ENCODE data around the gene EIF2AK2. TPM values are rescaled to one million over a fixed set of nuclear protein-coding genes. Genes with fewer than 3 reads are reported as not detected.

The EIF2AK2 gene
- total RNA-seq, 1 experiment from 2014 or later, result 18.5 TPM

DNA sequence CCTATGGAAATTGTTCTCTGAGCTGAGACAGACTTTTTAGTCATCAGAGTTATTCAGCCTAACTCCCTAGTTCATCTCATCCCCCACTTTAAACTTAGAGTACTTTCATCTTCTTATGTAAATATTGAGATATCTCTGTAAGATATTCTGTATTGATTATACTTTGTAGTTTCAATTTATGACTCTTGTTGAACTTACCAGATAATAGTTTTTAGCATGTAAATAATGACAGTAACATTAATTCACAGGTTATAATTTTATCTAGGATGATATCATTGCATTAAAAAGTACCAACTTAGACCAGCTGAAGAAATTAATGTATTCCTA, 14.8 kb upstream of the EIF2AK2 start:
- DNase-seq (ENCODE audit: low spot score), result no peak

GRCh38 chr2:37168217-37168981, 11.6 kb upstream of the EIF2AK2 start:
- no peak for DNase-seq (ENCODE audit: low spot score)

GRCh38 chr2:37167636-37168180, 10.9 kb upstream of the EIF2AK2 start:
- no peak for DNase-seq (ENCODE audit: low spot score)

GRCh38 chr2:37164757-37165156, 8.0 kb upstream of the EIF2AK2 start:
- DNase-seq (ENCODE audit: low spot score), result no peak

DNA sequence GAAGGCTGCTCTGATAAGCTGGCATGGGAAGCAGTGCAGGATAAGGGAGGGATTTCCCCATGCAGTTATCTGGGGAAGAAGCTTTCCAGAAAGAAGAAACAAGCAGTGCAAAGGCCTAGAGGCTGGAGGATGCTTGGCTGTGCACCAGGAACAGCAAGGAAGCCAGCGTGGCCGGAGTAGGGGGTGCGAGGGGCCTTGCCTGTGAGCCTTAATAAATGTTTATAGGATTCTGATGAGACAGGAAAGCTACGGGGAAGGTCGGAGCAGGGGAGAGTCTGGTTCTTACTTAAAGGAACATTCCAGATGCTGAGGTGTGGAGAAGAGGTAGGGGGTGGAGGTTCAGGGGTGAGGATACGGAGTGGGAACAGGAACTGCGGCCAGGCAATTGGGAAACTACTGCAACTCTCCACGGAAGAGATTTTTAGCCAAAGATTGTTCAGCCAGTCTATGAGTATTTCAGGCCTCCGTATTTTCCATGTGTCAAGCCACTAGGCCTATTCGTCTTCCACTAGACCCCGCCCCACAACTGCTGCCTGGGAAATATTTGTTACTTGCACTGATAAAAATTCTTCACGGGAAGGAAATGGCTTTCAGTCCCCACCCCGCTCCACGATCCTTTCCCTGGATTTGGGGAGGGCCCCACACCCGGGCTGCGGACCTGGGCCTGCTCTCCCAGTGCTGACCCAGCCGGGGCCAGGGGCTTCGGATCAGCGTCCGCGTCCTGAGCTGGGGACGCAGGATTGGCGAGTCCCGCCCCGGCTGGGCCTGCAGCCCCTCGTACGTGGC, 516 bp downstream of the EIF2AK2 start:
- DNase-seq (ENCODE audit: low spot score), result no peak

DNA sequence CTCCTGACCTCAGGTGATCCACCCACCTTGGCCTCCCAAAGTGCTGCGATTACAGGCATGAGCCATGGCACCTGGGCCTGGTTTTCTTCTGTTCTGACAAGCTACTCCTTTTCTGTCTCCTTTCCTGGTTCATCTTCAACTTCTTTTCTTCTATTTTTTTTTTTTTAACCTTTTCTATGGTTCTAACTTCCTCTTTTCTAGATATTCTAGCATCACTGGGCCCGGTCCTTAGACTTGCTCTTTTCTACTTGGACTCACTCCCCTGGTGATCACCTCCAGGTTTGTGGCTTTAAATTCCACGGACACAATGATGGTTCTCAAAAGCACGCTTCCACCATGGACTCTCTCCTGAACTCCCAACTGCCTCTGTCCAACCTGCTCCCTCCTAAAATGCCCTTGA, 2.0 kb downstream of the EIF2AK2 start:
- DNase-seq (ENCODE audit: low spot score), result no peak

- no peak for DNase-seq (ENCODE audit: low spot score)
Measured at GRCh38 chr2:37153224-37153623, 3.6 kb downstream of the EIF2AK2 start.

DNA sequence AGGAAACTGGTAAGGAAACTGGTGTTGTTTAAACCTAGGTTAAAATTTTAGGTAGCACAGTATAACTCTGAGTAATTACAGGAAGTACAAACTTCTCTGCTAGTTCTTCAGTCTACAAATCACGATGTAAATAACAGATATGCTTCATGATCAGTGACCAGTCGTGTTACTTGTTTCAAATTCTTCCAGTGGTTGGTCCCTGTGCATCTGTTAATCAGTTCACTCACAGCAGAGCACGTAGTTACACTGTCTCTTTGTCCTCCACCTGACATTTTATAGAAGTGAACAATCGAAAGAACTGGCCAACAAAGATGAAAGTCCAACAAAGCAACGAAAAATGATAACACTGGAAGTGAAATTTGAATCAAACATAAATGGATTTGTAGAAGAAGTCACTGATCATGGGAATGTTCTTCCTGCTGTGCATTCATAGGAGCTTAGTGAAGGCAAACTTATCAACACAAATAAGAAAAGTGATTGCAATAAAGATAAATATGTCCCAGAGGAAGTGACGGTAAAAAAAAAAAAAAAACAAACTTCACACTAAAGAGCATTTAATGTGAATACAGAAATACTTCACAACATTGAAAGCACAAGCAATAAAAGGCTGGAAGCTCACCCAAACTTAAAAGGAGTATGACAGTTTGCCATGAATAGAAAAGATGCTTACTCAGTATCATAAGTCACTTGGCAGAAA, 7.0 kb downstream of the EIF2AK2 start:
- DNase-seq (ENCODE audit: low spot score), result no peak

DNA sequence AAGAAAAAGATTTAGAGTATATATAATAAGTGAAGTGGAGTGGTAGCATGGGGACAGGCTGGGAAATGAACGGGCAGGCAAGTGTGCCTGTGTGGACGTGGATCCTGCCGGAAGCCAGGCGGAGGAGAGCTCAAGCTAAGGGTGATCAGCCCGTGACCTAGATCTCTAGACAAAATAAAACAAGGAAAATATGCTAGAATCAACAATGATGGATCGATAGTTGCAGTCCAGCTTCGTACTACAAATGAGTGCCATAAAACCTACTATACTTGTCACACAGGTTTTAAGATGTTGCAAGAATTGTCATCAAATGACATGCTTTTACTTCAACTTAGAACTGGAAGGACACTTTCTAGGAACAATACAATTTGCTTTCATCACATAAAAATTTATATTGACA, 8.5 kb downstream of the EIF2AK2 start:
- no peak for DNase-seq (ENCODE audit: low spot score)

- no peak for DNase-seq (ENCODE audit: low spot score)
Measured at GRCh38 chr2:37146062-37146461, 10.7 kb downstream of the EIF2AK2 start.

DNA sequence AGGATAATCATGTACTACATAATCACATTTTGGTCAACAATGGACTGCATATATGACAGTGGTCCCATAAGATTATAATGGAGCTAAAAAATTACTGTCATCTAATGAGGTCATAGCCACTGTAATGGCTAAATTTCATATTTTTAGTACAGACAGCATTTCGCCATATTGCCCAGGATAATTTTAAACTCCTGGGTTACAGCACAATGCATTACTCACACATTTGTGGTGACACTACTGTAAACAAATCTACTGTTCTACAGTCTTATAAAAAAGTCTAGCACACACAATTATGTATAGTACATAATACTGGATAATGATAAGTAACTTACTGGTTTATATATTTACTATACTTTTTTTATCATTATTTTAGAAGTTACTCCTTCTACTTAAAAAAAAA, 12.8 kb downstream of the EIF2AK2 start:
- no peak for DNase-seq (ENCODE audit: low spot score)

DNA sequence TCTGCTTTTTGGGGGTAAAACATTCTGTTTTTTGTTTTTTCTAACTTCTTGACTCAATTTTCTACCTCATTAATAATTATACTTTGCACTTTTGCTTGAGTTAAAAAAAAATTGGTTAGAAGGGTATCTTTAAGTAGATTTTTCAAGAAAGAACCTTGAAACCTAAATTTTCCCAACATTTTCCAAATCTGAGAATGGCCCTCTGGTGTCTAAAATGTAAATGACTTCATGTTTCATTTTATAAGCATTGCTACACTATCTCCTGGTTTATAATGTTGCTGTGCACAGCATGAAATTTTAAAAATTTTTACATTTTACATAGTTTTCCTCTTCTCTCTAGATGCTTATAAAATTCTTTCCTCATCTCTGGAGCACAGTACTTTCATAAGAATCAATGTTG, 14.2 kb downstream of the EIF2AK2 start:
- no peak for DNase-seq (ENCODE audit: low spot score)

DNA sequence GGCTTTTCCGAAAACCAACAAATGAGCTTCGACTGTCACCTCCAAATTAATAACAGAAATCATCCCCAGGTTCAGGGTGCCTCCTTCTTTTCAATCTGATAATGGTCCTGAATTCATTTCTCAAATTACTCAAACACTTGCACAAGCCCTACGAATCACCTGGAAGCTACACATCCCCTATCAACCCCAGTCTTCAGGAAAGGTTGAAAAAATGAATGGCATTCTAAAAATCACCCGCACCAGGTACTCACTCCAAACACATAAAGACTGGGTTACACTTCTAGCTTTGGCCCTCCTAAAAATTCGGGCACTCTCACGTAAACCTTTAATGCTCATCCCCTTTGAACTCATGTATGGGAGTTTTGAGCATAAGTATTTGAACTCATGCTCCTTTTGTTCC, 23.9 kb downstream of the EIF2AK2 start:
- DNase-seq (ENCODE audit: low spot score), result no peak

- no peak for DNase-seq (ENCODE audit: low spot score)
Measured at GRCh38 chr2:37125416-37125815, 31.4 kb downstream of the EIF2AK2 start.

DNA sequence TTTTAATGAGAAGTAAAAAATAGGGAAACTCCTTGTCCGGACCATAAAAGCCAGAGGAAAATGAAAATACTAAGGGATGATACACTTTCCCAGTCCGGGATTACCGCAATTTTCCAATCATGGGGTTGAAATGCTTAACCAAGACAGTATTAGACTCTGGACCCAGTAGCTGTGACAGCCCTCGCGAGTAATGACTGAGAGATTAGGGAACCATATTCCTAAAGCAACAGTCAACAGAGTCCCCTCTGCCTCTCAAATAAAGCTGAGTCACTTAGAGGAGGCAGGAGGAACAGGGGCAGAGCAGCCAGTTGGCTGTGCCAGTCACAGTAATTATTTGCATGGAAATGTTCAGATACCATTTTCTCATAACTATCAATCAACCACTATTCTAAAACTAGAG, 37.6 kb downstream of the EIF2AK2 start:
- DNase-seq (ENCODE audit: low spot score), result no peak

- no peak for DNase-seq (ENCODE audit: low spot score)
Measured at GRCh38 chr2:37117566-37117965, 39.2 kb downstream of the EIF2AK2 start.

GRCh38 chr2:37111958-37112357, 44.8 kb downstream of the EIF2AK2 start:
- DNase-seq (ENCODE audit: low spot score), result no peak

DNA sequence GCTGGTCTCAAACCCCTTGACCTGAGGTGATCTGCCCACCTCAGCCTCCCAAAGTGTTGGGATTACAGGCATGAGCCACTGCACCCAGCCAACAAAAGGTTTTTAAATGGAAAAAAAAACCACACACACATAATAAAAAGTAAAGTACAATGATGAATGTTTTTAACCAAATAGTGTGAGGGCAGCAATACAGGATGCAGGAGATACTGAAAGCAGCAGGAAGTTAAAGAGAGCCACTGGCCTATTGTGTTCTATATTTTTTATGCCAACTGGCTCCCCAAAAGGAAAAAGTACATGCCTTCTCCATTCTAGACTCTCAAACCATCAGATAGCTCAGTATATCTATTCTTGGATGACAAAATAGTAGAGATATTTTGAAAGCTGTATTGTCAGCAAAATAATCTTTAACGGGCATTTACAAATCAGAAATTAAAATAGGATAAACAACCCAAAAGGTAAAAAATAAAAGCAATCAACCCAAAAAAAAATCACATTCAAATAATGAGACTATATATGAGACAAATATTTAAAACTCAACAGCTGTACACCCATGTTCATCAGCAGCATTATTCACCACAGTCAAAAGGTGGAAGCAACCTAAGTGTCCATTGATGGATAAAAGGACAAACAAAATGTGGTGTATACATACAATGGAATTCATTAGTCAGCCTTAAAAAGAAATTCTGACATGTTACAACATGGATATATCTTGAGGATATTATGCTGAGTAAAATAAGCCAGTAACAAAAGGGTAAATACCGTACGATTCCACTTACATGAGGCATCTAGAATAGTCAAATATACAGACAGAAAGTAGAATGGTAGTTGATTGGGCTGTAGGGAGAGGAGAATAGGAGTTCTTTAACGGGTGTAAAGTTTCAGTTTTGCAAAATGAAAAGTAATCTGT, 46.2 kb downstream of the EIF2AK2 start:
- DNase-seq (ENCODE audit: low spot score), result no peak

DNA sequence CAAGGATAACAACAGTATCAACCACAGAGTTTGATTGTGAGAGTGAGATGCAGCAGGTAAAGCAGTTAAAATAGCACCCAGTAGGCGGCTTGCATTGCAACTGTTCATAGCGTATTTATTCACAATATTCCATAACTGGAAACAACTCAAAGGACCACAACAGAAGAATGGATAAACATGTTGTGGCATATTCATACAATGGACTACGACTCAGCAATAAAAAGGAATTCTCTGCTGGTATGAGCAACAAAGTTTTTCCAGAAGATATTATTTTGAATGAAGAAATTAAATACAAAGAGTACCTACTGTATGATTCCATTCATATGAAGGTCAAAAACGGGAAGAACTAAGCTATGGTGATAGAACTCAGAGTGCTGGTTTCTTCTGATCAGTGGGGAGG, 47.3 kb downstream of the EIF2AK2 start:
- no peak for DNase-seq (ENCODE audit: low spot score)

DNA sequence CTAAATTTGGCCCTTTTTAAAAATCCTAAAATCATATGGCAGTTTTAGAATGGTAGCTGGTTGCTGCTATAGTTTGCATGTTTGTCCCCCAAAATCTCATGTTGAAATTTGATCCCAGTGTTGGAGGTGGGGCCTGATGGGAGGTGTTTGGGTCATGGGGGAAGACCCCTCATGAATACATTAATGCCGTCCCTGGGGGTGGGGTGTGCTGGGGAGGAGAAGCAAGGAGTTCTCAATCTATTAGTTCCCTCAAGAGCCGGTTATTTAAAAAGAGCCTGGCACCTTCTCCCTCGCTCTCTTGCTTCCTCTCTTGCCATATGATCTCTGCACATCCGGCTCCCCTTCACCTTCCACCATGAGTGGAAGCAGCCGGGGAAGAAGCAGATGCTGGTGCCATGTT, 51.6 kb downstream of the EIF2AK2 start:
- no peak for DNase-seq (ENCODE audit: low spot score)

DNA sequence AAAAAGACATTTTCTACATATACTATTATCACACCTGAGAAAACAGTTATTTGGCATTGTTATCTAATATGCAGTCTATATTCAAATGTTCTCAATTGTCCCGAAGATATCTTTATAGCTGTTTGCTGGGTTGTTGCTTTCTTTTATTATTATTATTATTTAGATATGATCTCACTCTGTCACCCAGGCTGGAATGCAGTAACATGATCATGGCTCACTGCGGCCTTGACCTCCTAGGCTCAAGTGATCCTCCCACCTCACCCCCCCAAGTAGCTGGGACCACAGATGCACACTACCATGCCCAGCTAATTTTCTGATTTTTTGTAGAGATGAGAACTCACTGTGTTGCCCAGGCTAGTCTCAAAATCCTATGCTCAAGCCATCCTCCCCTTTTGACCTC, 52.6 kb downstream of the EIF2AK2 start:
- no peak for DNase-seq (ENCODE audit: low spot score)

GRCh38 chr2:37102588-37102987, 54.2 kb downstream of the EIF2AK2 start:
- DNase-seq (ENCODE audit: low spot score), result no peak
